ENCODE measurements around the gene MICAL3.

- TF ChIP-seq CTCF (IDR thresholded peaks at IDR 0.05) (no peak), REST (IDR thresholded peaks at IDR 0.05) (no peak), HOXB13 (CRISPR knock-in tag; IDR thresholded peaks at IDR 0.05; ENCODE audit: low read depth) (no peak)
Observed at GRCh38 chr22:17845790-17846189, 178.6 kb downstream of the MICAL3 start.
